Type B pancreatic cell (in vitro differentiated cells): Measurements from ENCODE around the gene DRD2. TPM values are rescaled to one million over a fixed set of nuclear protein-coding genes. Genes with fewer than 3 reads are reported as not detected.

ENCODE experiments used
- DNase-seq: peaks from one replicate; pipeline ENCODE4 v3.0.0; 2021; ENCODE audit warnings: mixed read lengths; ENCODE audit not compliant: unreplicated experiment; ENCODE audit errors: extremely low spot score
- H3K27ac Mint-ChIP-seq: 2 replicates; pipeline ENCODE4 v1.8.0; 2021; ENCODE audit warnings: mild to moderate bottlenecking, mixed read lengths
- H3K27me3 Mint-ChIP-seq: 2 replicates; pipeline ENCODE4 v1.8.0; 2021; ENCODE audit warnings: mixed read lengths
- H3K36me3 Mint-ChIP-seq: 2 replicates; pipeline ENCODE4 v1.8.0; 2021; ENCODE audit warnings: mixed read lengths
- H3K4me1 Mint-ChIP-seq: one replicate; pipeline ENCODE4 v1.8.0; 2021; ENCODE audit warnings: mixed read lengths; ENCODE audit not compliant: unreplicated experiment
- H3K4me3 Mint-ChIP-seq: 2 replicates; pipeline ENCODE4 v1.8.0; 2021; ENCODE audit warnings: mild to moderate bottlenecking, mixed read lengths
- H3K9me3 Mint-ChIP-seq: 2 replicates; pipeline ENCODE4 v1.8.0; 2021; ENCODE audit warnings: mixed read lengths
- CTCF ChIP-seq: fragments of 200-600 bp; sonication (generic); conservative IDR thresholded peaks from 2 replicates; pipeline ENCODE4 v1.5.0; 2021; ENCODE audit warnings: antibody characterized with exemption, mild to moderate bottlenecking
- total RNA-seq: library from RNA; stranded (reverse); gene quantifications from 2 replicates; pipeline ENCODE4 v1.2.1, GENCODE V29; 2021; ENCODE audit warnings: low replicate concordance

The DRD2 gene
- total RNA-seq, 1 donor from 2014 or later = 3.7 TPM

- no peak for DNase-seq
Measured at GRCh38 chr11:113446112-113446511, 29.1 kb downstream of the DRD2 start.

GRCh38 chr11:113444502-113445123 lies 30.6 kb downstream of the DRD2 start:
- Mint-ChIP-seq H3K4me3 (no peak overlapping the region), H3K9me3 (no peaks in the 10 kb centered on the region), H3K27me3 (peaks cover 23% of the 10 kb centered on the region), H3K27ac (no peak overlapping the region), H3K36me3 (no peaks in the 10 kb centered on the region), H3K4me1 (peaks cover 12% of the 10 kb centered on the region)
- DNase-seq = no peak
- no peak for TF ChIP-seq CTCF

More at GRCh38 chr11:113446112-113446511, 29.1 kb downstream of the DRD2 start:
- TF ChIP-seq CTCF = no peak
- Mint-ChIP-seq H3K27me3 (peaks cover 29% of the 10 kb centered on the region), H3K4me3 (no peak overlapping the region), H3K9me3 (no peaks in the 10 kb centered on the region), H3K4me1 (peaks cover 6% of the 10 kb centered on the region), H3K27ac (no peak overlapping the region), H3K36me3 (no peaks in the 10 kb centered on the region)

- no peak for TF ChIP-seq CTCF
- peaks cover 6% of the 10 kb centered on the region for H3K27me3 Mint-ChIP-seq
- H3K4me3 Mint-ChIP-seq = no peak overlapping the region
- peaks cover 19% of the 10 kb centered on the region for H3K4me1 Mint-ChIP-seq
- H3K27ac Mint-ChIP-seq = no peak overlapping the region
- DNase-seq = no peak
- no peaks in the 10 kb centered on the region for H3K9me3 Mint-ChIP-seq
- H3K36me3 Mint-ChIP-seq = no peaks in the 10 kb centered on the region
Measured at GRCh38 chr11:113440816-113441215, 34.4 kb downstream of the DRD2 start.

GRCh38 chr11:113436672-113437252 lies 38.4 kb downstream of the DRD2 start:
- peaks cover 7% of the 10 kb centered on the region for H3K27me3 Mint-ChIP-seq
- no peak overlapping the region for H3K4me3 Mint-ChIP-seq
- peaks cover 21% of the 10 kb centered on the region for H3K4me1 Mint-ChIP-seq
- TF ChIP-seq CTCF = no peak
- no peaks in the 10 kb centered on the region for H3K9me3 Mint-ChIP-seq
- H3K27ac Mint-ChIP-seq = no peak overlapping the region
- no peak for DNase-seq
- H3K36me3 Mint-ChIP-seq = no peaks in the 10 kb centered on the region

GRCh38 chr11:113435190-113435968 lies 39.8 kb downstream of the DRD2 start:
- H3K27ac Mint-ChIP-seq = no peak overlapping the region
- peaks cover 17% of the 10 kb centered on the region for H3K4me1 Mint-ChIP-seq
- peaks cover 11% of the 10 kb centered on the region for H3K27me3 Mint-ChIP-seq
- H3K4me3 Mint-ChIP-seq = no peak overlapping the region
- H3K36me3 Mint-ChIP-seq = no peaks in the 10 kb centered on the region
- H3K9me3 Mint-ChIP-seq = no peaks in the 10 kb centered on the region
- DNase-seq = no peak
- no peak for TF ChIP-seq CTCF
